GM19372 (cell line): ENCODE measurements around the gene CCBE1.
"Not testable (repeated sequence)": the region's sequence is repeated elsewhere in the genome, so short reads cannot be mapped to it uniquely, and the experiment has no call there.

Experiments used
- ATAC-seq: cut with Tn5 transposase; IDR thresholded peaks from one replicate; pipeline ENCODE4 v1.9.1; 2021; ENCODE audit warnings: mild to moderate bottlenecking, low read depth, moderate library complexity; ENCODE audit not compliant: unreplicated experiment

The CCBE1 gene

GRCh38 chr18:59686260-59686659, 11.0 kb downstream of the CCBE1 start:
- no peak for ATAC-seq

GRCh38 chr18:59685501-59685900, 11.7 kb downstream of the CCBE1 start:
- ATAC-seq, result no peak

- ATAC-seq, result no peak
Measured at GRCh38 chr18:59684777-59685176, 12.4 kb downstream of the CCBE1 start.

GRCh38 chr18:59681521-59682004, 15.7 kb downstream of the CCBE1 start:
- ATAC-seq, result no peak

- no peak for ATAC-seq
Measured at GRCh38 chr18:59681051-59681450, 16.2 kb downstream of the CCBE1 start.

GRCh38 chr18:59675346-59675745, 21.9 kb downstream of the CCBE1 start:
- ATAC-seq, result no peak

GRCh38 chr18:59674903-59675270, 22.3 kb downstream of the CCBE1 start:
- ATAC-seq, result no peak

- no peak for ATAC-seq
Measured at GRCh38 chr18:59674186-59674902, 22.9 kb downstream of the CCBE1 start.

GRCh38 chr18:59672235-59672711, 24.9 kb downstream of the CCBE1 start:
- no peak for ATAC-seq

GRCh38 chr18:59671551-59671950, 25.7 kb downstream of the CCBE1 start:
- ATAC-seq, result no peak

GRCh38 chr18:59669872-59670657, 27.2 kb downstream of the CCBE1 start:
- ATAC-seq, result no peak

GRCh38 chr18:59667488-59667887, 29.7 kb downstream of the CCBE1 start:
- ATAC-seq, result no peak

GRCh38 chr18:59666007-59666402, 31.2 kb downstream of the CCBE1 start:
- not testable (repeated sequence) for ATAC-seq

- no peak for ATAC-seq
Measured at GRCh38 chr18:59665057-59666006, 31.9 kb downstream of the CCBE1 start.

- ATAC-seq, result no peak
Measured at GRCh38 chr18:59664329-59664728, 32.9 kb downstream of the CCBE1 start.

- no peak for ATAC-seq
Measured at GRCh38 chr18:59663096-59663495, 34.1 kb downstream of the CCBE1 start.

- ATAC-seq, result no peak
Measured at GRCh38 chr18:59661891-59662701, 35.1 kb downstream of the CCBE1 start.

GRCh38 chr18:59660786-59661743, 36.2 kb downstream of the CCBE1 start:
- ATAC-seq, result no peak

GRCh38 chr18:59660366-59660765, 36.9 kb downstream of the CCBE1 start:
- ATAC-seq, result no peak
